Smooth muscle cell (in vitro differentiated cells): ENCODE data around the gene PKIB. TPM values are rescaled to one million over a fixed set of nuclear protein-coding genes. Genes with fewer than 3 reads are reported as not detected.

Source experiments
- DNase-seq: peaks from one replicate; lab custom pipeline; 2025; ENCODE audit not compliant: unreplicated experiment; lab: John Stamatoyannopoulos, UW
- H2AFZ ChIP-seq: fragments of 200-600 bp; sonication (generic); 2 replicates; pipeline ENCODE4 v1.6.0; 2016; ENCODE audit warnings: antibody characterized with exemption, low read depth, mild to moderate bottlenecking
- H3F3A ChIP-seq: fragments of 200-600 bp; sonication (generic); 2 replicates; pipeline ENCODE4 v1.6.0; 2017; ENCODE audit warnings: antibody characterized with exemption, low read depth
- H3K27ac ChIP-seq: fragments of 200-600 bp; sonication (generic); 2 replicates; pipeline ENCODE4 v1.5.1; 2016; ENCODE audit warnings: low read depth, mild to moderate bottlenecking
- H3K27me3 ChIP-seq: fragments of 200-600 bp; sonication (generic); 2 replicates; pipeline ENCODE4 v1.6.1; 2016; ENCODE audit warnings: low read depth, mild to moderate bottlenecking
- H3K36me3 ChIP-seq: fragments of 200-600 bp; sonication (generic); 2 replicates; pipeline ENCODE4 v1.5.1; 2016; ENCODE audit warnings: low read depth
- H3K4me1 ChIP-seq: fragments of 200-600 bp; sonication (generic); 2 replicates; pipeline ENCODE4 v1.5.1; 2016; ENCODE audit warnings: low read depth
- H3K4me2 ChIP-seq: fragments of 200-600 bp; sonication (generic); 2 replicates; pipeline ENCODE4 v1.6.0; 2016; ENCODE audit warnings: mild to moderate bottlenecking
- H3K4me3 ChIP-seq: fragments of 200-600 bp; sonication (generic); 2 replicates; pipeline ENCODE4 v1.5.1; 2016; ENCODE audit warnings: mild to moderate bottlenecking
- H3K79me2 ChIP-seq: fragments of 200-600 bp; sonication (generic); 2 replicates; pipeline ENCODE4 v1.6.0; 2016; ENCODE audit warnings: low read depth, mild to moderate bottlenecking
- H3K9ac ChIP-seq: fragments of 200-600 bp; sonication (generic); 2 replicates; pipeline ENCODE4 v1.6.0; 2016; ENCODE audit warnings: low read depth
- H3K9me3 ChIP-seq: fragments of 200-600 bp; sonication (generic); replicated peaks from 2 replicates; pipeline ENCODE4 v1.5.1; 2016; ENCODE audit warnings: low read depth
- H4K20me1 ChIP-seq: fragments of 200-600 bp; sonication (generic); 2 replicates; pipeline ENCODE4 v1.6.0; 2016; ENCODE audit warnings: low read depth
- CTCF ChIP-seq: fragments of 200-600 bp; sonication (generic); IDR thresholded peaks from 2 replicates; pipeline ENCODE4 v1.5.1; 2017; ENCODE audit warnings: borderline replicate concordance, mild to moderate bottlenecking, antibody characterized with exemption; ENCODE audit not compliant: insufficient read depth, poor library complexity, severe bottlenecking
- WGBS: methylation state at CpG from one replicate; pipeline ENCODE4 v1.1.7; 2016; ENCODE audit warnings: low lambda C conversion rate; 5-methylcytosine and 5-hydroxymethylcytosine counted together
- polyA plus RNA-seq: library from polyadenylated mRNA; unstranded; fragments of >200 nt; fragmentation: Nextera tagmentation; extraction: Ambion mirVana; gene quantifications from 2 replicates; pipeline ENCODE4 v1.2.1, GENCODE V29; 2016
- total RNA-seq: library from RNA; depleted of rRNA; stranded (reverse); fragments of >200 nt; gene quantifications from 2 replicates; pipeline ENCODE4 v1.2.3, GENCODE V29; 2014

Gene PKIB
- total and polyA plus RNA-seq, 2 experiments from 2014 or later = 65.6 to 82.6 TPM

DNA sequence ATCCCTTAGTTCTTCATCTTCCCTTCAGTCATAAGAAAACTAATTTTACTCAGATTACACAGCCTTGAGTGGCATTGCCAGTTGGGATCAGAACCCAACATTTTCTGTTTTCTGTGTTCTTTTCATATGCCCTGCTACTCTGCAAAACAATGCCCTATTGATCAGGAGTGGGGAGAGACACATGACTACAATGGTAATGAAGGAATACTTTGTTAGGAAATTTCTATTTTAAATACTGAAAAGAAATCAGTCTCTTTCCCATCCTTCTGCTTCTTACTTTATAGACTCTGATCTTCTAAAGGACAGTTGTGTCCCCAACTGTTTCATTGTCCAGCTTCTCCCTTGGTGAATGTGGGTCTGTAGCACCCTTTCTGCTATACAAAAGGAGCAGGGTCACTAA is 5.5 kb upstream of the PKIB start:
- H3K36me3 ChIP-seq = peaks cover 5% of the 10 kb centered on the region
- no peak overlapping the region for H3K4me3 ChIP-seq
- no peaks in the 10 kb centered on the region for H3K27me3 ChIP-seq
- no peaks in the 10 kb centered on the region for H3K79me2 ChIP-seq
- H3K9ac ChIP-seq = no peak overlapping the region
- no peak overlapping the region for H3K4me2 ChIP-seq
- no peaks in the 10 kb centered on the region for H3K4me1 ChIP-seq
- no peak for TF ChIP-seq CTCF
- H3K27ac ChIP-seq = no peak overlapping the region
- no peaks in the 10 kb centered on the region for H3K9me3 ChIP-seq
- no peaks in the 10 kb centered on the region for H3F3A ChIP-seq
- H4K20me1 ChIP-seq = peaks cover 8% of the 10 kb centered on the region
- DNase-seq = no peak
- no peak overlapping the region for H2AFZ ChIP-seq

DNA sequence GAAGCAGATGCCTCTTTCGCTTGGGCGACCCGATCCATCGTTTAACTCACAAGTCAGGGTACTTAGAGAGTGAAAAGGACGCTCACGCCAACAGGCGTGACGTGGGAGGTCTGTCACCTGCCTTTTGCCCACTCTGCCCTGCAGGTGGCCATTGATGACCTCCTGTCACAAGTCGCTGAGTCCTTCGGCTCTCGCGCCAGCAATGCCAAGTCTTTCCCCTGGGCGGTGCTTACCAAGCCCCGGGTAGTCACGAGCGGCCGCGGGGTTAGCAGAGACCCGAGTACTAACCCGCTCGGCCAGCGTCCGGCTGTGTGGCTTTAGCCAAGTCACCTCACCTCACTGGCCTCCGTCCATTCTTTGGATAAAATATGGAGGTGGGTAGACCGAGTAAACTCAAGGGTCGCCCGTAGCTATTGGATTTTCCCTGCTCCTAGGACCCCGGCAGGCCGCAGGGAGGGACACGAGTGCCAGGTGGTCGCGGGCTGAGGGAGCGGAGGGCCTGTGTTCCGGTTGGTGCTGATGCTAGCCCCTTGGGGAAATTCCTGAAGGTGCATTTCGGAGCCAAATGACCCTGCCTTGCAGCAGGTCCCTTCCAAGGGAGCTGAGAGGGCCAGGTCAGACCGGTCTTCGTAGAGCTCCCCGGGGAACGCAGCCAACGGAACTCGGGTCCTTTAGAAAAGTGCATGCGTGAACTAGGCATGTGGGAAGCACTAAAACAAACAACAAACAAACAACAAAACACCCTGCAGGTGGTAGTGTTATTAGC is 668 bp downstream of the PKIB start:
- H3K9me3 ChIP-seq = no peaks in the 10 kb centered on the region
- no peaks in the 10 kb centered on the region for H3K27me3 ChIP-seq
- no peak overlapping the region for H2AFZ ChIP-seq
- TF ChIP-seq CTCF = peak; percentile 3
- no peaks in the 10 kb centered on the region for H3K79me2 ChIP-seq
- WGBS = 95% methylated on average over 42 of the region's 42 CpGs
- no peaks in the 10 kb centered on the region for H3F3A ChIP-seq
- H3K4me1 ChIP-seq = no peaks in the 10 kb centered on the region
- H4K20me1 ChIP-seq = peaks cover 27% of the 10 kb centered on the region
- H3K4me3 ChIP-seq = peak overlapping the region; percentile 56
- no peak overlapping the region for H3K9ac ChIP-seq
- H3K27ac ChIP-seq = no peak overlapping the region
- DNase-seq = no peak
- H3K4me2 ChIP-seq = peak overlapping the region; percentile 84
- no peaks in the 10 kb centered on the region for H3K36me3 ChIP-seq

DNA sequence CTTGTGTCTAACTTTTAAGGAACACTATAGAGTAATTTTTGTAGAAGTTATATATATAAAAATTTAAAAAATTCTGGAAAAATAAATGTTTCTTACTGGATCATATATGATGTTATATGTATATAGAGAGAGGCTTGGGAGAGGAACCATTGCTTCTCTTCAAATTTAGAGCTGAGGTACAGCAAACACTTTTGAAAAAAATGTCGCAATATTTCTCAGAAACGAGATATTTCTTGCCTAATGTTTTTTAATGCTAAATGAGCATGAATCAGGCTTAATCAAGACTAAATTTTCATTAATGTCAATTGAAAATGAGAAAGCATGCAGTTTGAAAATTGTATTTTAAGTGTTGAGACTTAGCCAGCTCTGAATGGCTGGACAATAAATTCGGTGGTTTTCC is 2.6 kb downstream of the PKIB start:
- H3F3A ChIP-seq = no peaks in the 10 kb centered on the region

More for the DNA sequence above, 2.6 kb downstream of the PKIB start:
- H4K20me1 ChIP-seq = peaks cover 27% of the 10 kb centered on the region
- 96% methylated on average over 3 of the region's 3 CpGs for WGBS
- no peaks in the 10 kb centered on the region for H3K9me3 ChIP-seq
- no peak for DNase-seq
- H2AFZ ChIP-seq = no peak overlapping the region
- peaks cover 3% of the 10 kb centered on the region for H3K79me2 ChIP-seq
- no peak overlapping the region for H3K9ac ChIP-seq
- no peak overlapping the region for H3K4me3 ChIP-seq
- no peaks in the 10 kb centered on the region for H3K27me3 ChIP-seq
- no peaks in the 10 kb centered on the region for H3K36me3 ChIP-seq
- no peak overlapping the region for H3K4me2 ChIP-seq
- H3K4me1 ChIP-seq = no peaks in the 10 kb centered on the region
- no peak for TF ChIP-seq CTCF
- no peak overlapping the region for H3K27ac ChIP-seq
